Fibroblast of skin of scalp (primary cell): ENCODE data around the gene ANKRD40.

Experiments
- DNase-seq: peaks from one replicate; pipeline ENCODE4 v3.0.0-alpha.2; 2013

Gene ANKRD40

DNA sequence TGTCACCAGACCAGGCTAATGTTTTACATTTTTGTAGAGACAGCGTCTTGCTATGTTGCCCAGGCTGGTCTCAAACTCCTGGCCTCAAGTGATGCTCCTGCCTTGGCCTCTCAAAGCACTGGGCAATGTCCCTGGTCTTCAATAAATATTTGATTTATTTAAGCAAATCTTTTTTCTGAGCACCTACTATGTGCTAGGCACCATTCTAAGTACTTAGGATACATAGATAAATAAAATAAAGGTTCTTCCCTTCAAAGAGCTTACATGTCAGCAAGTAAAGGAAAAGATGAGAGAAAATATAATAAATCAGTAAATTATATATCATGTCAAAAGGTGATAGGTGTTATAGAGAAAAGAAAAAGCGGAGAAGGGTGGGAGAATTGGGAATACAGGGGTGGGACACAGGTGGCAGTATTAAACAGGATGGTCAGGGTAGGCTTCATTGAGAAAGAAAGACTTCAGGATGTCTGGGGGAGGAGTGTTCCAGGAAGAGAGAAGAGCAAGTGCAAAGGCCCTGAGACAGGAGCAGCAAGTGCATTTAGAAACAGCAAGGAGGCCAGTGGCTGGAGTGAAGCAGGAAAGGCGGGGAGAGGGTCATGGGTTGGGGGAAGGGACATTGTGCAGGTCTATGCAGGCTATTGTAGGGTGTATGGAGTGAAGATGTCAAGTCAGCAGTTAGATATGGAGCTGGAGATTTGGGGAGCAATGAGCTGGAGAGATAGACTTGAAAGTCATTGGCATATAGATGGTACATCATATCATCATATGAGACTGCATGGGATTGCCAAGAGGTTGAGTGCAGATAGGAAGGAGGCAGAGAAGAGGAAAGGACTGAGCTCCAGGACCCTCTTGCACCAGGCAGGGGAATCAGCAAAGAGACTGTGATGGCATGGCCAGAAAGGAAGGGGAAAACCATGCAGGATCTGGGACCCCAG lies 61.7 kb downstream of the ANKRD40 start:
- no peak for DNase-seq
